Adrenal gland (tissue), 5 donors: ENCODE measurements around the gene BLTP2.

Experiments
- CTCF ChIP-seq, 6 experiments: fragments of 450-650 bp in 4 of 6; fragments of 200-600 bp in 2 of 6; sonication (generic) in 1 of 6; IDR thresholded peaks; 1 replicate in 5 of 6; 2 replicates in 1 of 6; pipeline versions ENCODE4 v1.5.1 to v1.8.0; 2016 to 2021; ENCODE audit warnings: antibody characterized with exemption in 6 of 6, mild to moderate bottlenecking in 2 of 6, moderate library complexity in 1 of 6
- POLR2A ChIP-seq, 2 donors: fragments of 450-650 bp; IDR thresholded peaks; one replicate each; pipeline ENCODE4 v1.6.1; 2017; ENCODE audit warnings: antibody characterized with exemption in 2 of 2, mild to moderate bottlenecking in 2 of 2, moderate library complexity in 1 of 2
- donor health status: DM: no; HTN: no; CAD: no.

GRCh38 chr17:28675490-28675889 lies 30.5 kb upstream of the BLTP2 start:
- no peak for TF ChIP-seq POLR2A (IDR thresholded peaks at IDR 0.05)
- no peak for TF ChIP-seq CTCF (IDR thresholded peaks at IDR 0.05)
